Limb (tissue), 2 donors: ENCODE results near the gene NMRK2.
"Not testable (repeated sequence)": the region's sequence is repeated elsewhere in the genome, so short reads cannot be mapped to it uniquely, and the experiment has no call there.

Experiments
- DNase-seq, 2 donors: peaks; one replicate each; pipeline ENCODE4 v3.0.0-alpha.2; 2016; ENCODE audit errors: extremely low spot score in 2 of 2

Gene NMRK2

GRCh38 chr19:3932931-3933810 lies at the start of gene NMRK2:
Gene NMRK2, plus strand, starts transcription at chr19:3933069. Its CDS starts 603 bp downstream, at chr19:3933672.
- DNase-seq, result peak in 1 of 2 donors; percentile 5

- DNase-seq, result no peak
Measured at GRCh38 chr19:3890591-3890990, 42.3 kb upstream of the NMRK2 start.

- no peak for DNase-seq
Measured at GRCh38 chr19:3893509-3894179, 39.2 kb upstream of the NMRK2 start.

GRCh38 chr19:3894959-3895358 lies 37.9 kb upstream of the NMRK2 start:
- DNase-seq, result not testable (repeated sequence)

- no peak for DNase-seq
Measured at GRCh38 chr19:3895788-3896187, 37.1 kb upstream of the NMRK2 start.

GRCh38 chr19:3897936-3898335 lies 34.9 kb upstream of the NMRK2 start:
- no peak for DNase-seq

GRCh38 chr19:3898426-3898825 lies 34.4 kb upstream of the NMRK2 start:
- no peak for DNase-seq

- DNase-seq, result no peak
Measured at GRCh38 chr19:3899531-3900294, 33.2 kb upstream of the NMRK2 start.

- DNase-seq, result no peak
Measured at GRCh38 chr19:3902317-3902973, 30.4 kb upstream of the NMRK2 start.

- no peak for DNase-seq
Measured at GRCh38 chr19:3904233-3904632, 28.6 kb upstream of the NMRK2 start.

- DNase-seq, result no peak
Measured at GRCh38 chr19:3907626-3908265, 25.1 kb upstream of the NMRK2 start.

GRCh38 chr19:3908266-3909054 lies 24.4 kb upstream of the NMRK2 start:
- DNase-seq, result no peak

- DNase-seq, result no peak
Measured at GRCh38 chr19:3910105-3910504, 22.8 kb upstream of the NMRK2 start.

- no peak for DNase-seq
Measured at GRCh38 chr19:3914199-3914598, 18.7 kb upstream of the NMRK2 start.

- DNase-seq, result no peak
Measured at GRCh38 chr19:3916033-3916432, 16.8 kb upstream of the NMRK2 start.

- DNase-seq, result no peak
Measured at GRCh38 chr19:3919793-3920192, 13.1 kb upstream of the NMRK2 start.

- no peak for DNase-seq
Measured at GRCh38 chr19:3923096-3923758, 9.6 kb upstream of the NMRK2 start.

- no peak for DNase-seq
Measured at GRCh38 chr19:3923912-3924311, 9.0 kb upstream of the NMRK2 start.

- DNase-seq, result no peak
Measured at GRCh38 chr19:3931041-3931440, 1.8 kb upstream of the NMRK2 start.
